NOMO-1 treated with dmso at 0.1 percent for 144 hours (cell line): ENCODE data around the gene IGIP.

Experiments used
- DNase-seq: peaks from one replicate; lab custom pipeline; 2025; ENCODE audit not compliant: unreplicated experiment; lab: John Stamatoyannopoulos, UW

Gene IGIP

DNA sequence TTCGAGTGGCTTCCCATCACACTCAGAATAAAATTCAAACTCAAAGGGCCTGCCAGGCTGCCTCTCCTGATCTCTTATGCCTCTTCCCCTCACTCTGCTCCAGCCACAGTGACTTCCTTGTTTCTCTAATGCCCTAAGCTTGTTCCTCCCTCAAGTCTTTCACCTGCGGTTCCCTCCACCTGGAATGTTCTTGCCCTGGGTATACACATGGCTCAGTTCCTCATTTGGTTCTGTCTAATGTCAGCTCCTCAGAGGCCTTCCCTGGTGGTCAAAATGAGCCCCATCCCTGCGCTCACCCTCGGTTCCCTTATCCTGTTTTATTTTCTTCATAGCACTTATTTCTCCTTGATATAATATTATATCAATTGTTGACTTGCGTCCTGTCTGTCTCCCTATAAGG lies 36.5 kb downstream of the IGIP start:
- DNase-seq = no peak

DNA sequence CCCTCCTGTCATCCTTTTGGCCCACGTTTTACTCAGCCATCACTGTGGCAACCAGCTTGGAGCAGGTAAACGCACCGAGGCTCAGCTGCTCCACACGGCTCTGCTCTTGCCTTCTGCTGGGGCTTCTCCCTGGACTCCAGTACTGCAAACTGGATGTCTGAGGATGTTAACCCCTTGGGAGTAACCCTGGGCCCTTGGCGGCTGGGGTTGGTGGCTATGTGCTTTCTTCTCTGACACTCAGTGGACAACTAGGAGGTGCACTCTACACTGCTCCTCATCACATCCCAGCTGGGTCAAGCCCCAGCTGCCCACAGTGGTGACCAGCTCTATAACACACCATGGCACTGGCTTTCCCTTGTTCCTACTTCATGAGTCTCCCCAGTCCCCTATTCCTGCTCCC lies 37.0 kb downstream of the IGIP start:
- no peak for DNase-seq

DNA sequence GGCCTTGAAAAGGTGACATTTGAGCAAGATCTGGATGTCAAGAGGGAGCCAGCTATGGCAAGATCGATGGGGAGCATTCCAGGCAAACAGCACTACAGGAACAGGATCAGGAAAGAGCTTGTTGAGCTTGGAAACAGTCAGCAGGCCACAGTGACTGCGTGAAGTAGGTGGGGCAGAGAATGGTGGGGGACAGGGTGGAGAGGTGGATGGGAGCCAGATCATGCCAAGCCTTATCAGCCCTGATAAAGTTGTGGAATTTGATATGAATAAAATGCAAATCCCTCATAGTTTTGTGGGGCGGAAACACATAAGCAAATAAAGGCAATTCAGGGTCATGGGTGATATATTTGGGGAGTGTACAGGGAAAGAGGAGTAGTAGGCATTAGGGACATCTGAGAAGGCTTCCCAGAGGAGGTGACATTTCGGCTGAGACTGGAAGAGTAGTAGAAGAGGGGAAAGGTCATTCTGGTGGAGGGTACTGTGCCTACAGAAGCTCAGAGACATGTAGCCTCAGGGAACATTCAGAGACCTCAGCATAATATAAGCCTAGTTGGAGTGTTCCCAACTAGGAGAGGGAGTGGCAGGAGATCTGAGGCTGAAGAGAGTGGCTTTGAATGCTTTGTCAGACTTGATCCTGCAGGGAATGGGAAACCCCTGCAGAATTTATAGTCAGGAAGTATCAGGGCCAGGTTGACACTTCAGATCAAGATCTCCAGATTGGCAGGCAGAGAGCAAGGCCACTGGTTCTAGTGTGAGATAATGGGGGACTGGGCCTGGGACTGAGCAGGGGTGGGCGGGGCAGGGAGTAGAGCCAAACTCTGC lies 39.6 kb downstream of the IGIP start:
- DNase-seq = no peak

DNA sequence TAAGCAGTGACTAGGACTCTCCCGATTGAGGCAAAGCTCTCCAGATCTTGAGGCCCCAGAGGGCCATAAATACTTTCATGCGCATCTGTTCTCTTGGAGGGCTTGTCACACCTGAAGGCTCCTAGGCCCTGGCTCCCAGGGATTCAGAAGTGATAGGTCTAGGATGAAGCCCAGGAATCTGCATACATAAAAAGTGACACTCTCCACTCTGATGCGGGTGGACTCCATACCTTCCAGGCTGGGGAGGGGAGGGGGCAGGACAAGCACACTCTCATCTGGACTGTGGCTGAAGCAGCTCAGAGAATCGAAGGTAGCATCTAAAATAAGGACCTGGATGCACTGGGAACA lies 40.2 kb downstream of the IGIP start:
- DNase-seq = no peak

DNA sequence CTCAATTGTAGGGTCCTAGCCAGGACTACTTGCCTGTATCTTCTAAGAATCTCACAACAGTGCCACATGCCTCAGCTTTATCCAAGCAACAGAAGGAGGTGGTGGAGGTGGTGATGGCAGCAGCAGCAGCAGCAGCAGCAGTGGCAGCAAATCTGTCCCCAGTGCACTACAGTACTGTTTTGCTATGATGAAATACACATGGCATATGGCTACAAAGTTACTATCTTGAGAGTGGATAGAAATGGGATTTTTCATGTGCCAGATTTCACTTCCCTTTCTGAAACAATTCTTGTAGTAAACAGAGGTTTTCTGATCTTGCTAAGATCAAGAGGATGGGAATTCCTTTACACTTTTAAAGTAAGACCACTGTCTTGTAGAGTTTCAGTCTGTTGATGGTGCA lies 41.2 kb downstream of the IGIP start:
- DNase-seq = peak; percentile 35

DNA sequence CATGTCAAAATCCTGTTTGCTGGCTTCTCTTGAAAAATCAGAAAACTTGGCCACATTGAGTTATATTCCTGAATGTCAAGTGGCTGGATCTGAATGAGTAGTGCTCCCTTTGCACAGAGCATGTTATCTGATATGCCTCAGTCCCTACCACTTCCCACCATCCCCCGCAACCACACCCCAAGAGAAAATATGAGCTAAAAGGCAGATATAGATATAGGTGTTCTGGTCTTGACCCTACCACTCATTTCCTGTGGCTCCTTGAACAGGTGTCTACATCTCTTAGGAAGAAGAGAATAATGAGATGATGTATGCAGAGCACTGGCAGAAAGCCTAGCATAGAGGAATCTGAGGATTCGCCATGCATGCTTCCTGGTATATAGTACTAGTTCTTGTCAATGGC lies 42.6 kb downstream of the IGIP start:
- no peak for DNase-seq

DNA sequence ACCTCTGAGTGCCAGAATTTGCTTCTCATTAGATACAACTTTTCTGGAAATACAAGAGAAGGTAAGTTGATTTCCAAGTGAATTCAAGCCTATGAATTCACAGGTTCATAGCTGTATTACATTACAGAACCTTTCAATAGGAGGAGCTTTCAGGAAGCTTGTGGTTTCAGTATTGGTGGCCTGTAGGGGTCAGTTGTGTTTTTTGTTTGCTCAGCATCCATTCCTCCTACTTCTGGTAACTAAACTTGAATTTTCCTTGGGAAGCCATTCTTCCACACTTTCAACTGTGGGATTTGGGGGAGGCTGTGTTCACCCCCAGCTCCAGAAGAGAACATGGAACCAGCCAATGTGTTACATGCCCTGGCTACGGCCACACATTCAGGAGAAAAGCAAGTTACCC lies 43.7 kb downstream of the IGIP start:
- DNase-seq = no peak

DNA sequence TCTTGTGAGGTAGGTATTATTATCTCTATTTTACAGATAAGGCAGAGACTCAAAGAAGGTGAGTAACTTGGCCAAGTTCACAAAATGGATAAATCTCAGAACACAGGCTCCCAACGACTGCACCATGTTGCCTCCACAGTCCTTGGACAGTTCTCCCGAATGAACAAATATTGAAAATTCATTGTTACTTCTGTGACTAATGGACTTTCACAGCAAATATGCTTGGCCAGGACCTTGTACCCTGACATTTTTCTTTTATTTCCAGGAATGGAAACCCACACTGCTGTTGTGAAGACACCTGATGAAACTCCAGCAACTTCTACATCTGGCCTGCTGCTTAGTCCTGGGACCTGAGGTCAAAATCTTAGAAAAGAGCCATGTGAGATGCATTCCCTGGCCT lies 46.7 kb downstream of the IGIP start:
- no peak for DNase-seq

DNA sequence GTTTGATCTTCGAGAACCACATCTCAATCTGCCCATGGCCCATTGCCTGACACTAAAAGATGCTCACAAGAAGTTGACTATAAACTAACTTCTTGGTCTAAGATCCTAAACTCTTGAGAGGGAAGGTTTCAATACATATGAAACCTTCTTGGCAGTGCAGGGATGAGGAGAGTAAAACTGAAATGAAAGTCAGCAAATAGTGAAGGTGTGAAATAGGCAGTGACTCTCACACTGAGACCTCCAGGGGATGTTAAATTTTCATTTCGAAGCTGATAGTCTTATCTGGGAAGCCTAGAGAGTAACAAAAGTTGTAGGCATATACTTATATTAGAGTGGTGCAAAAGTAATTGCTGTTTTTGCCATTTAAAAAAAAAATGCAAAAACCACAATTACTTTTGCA lies 48.3 kb downstream of the IGIP start:
- DNase-seq = no peak

DNA sequence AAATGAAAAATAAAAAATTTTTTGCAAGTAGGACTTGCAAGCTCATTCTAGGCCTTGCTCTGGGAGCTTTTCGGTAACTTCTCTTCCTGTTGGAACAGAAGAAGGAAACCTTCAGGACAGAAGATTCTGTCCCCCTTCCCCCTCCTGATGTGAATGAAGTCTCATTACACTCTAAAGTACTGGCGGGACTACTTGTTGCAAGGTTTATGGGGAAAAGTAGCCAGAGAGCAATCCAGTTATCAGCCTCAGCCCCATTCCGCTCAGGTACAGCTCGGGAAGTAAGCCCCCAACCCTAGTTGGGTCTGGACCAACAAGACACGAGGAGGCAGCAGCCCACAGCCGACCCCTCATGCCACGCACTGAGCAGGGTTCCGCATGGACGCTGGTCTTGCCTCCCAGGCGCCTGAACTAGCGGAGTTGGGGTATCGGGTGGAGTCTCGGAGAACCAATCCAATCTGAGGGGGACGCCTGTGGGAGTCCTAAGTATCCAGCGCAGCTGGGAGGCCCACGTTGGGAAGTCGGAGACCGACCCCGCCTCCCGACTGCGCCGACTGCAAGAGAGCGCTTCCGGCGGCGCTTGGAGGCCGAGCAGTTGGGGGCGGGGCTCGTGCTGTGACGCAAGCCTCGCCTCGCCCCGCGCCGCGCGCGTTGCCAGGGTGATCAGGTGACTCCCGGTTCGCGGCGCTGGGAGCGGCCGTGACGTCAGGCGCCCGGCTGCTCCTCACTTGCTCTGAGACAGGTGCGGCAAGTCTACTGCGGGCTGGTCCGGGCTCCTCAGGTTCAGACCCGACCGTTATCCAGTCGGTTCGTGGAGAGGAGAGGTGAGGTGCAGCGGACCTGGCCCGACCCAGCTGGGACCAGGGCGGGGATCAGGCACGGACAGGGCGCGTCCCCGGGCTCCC lies 49.0 kb downstream of the IGIP start, which contains the start of gene CYSTM1:
Gene CYSTM1, plus strand, starts transcription at position 724 of the 902 bp plus-strand sequence. CDS start 19,278 bp downstream, outside the sequence.
- DNase-seq = peak; percentile 92

DNA sequence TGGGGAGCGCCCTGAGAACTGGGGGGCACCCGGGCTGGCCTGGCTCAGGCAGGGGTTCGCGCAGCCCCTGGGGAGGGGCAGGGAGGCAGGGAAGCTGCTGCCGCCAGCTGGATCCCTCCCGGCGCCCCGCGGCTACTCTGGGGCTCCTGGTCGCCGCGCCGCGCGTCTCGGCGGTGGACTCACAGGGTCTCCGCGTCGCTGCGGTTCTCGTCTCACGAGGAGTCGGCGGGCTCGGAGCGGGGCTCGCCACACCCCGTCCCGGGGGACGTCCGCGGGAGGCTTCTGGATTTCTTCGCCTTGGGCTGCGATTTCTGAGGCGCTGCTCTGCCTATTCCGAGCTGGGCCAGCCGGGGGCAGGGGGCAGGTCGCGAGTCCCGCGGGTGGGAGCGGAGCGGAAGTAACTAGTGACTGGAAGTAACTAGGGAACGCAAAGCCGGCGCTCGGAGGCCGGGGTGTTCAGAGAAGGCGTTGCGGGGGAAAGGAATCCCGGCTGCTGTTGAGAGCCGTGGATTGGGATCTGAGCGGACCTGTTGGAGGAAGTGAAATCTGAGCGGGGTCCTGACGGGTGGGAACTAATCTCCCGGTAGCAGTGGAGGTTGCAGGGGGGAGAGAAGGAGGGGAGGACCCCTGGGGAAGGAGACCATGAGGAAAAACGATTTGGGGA lies 49.8 kb downstream of the IGIP start:
- DNase-seq = peak; percentile 76

DNA sequence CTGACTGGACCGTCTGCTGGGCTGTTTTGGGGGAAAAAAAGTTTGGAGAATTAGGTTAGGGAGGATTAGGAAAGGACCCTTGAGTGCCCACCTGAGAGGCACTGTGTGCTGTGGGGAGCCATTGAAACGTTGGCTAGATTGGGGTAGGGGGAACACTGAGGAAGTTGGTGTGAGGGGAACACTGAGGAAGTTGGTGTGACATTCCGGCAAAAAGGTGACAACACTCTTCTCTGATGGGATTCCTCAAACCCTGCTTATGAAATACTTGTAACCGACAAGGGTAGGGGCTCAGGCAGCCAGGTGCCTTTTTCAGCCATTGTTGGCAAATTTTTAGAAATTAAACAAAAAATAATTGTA lies 50.3 kb downstream of the IGIP start:
- no peak for DNase-seq

DNA sequence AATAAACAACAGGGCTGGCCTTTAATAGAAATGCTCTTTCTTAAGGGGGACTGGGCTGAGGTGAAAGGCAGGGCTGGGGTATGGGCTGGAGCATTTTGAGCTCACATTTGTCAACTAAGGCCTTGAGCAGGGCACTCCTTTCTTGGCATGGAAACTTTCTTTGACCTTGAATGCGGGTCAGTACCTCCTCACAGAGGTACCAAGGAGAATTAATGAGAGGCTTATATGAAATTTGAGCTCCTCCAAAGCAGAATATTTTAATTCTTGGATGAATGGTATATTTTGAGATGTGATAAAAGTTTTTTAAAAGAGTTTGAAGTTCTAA lies 52.3 kb downstream of the IGIP start:
- DNase-seq = no peak

DNA sequence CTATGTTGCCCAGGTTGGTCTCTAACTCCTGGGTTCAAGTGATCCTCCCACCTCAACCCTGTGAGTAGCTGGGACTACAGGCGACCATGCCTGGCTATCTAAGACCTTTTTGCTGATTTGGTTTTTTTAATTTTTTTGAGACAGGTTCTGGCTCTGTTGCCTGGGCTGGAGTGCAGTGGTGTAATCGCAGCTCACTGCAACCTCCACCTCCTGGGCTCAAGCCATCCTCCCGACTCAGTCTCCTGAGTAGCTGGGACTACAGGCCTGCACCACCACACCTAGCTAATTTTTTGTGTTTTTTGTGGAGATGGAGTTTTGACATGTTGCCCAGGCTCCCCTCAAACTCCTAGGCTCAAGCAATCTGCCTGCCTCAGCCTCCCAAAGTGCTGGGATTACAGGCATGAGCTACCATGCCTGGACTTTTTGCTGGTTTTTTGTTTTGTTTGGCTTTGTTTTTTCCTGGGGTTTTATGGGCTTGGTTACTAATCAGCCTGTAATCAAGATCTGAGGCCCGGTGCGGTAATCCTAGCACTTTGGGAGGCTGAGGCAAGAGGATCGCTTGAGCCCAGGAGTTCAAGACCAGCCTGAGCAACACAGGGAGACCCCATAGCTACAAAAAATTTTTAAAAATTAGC lies 52.9 kb downstream of the IGIP start:
- no peak for DNase-seq
